Heart left ventricle (tissue), 13 donors: ENCODE measurements around the gene SPAG4.

Experiments
- CTCF ChIP-seq, 12 donors: fragments of 200-600 bp; sonication (generic) in 4 of 12; IDR thresholded peaks; one replicate each; pipeline versions ENCODE4 v1.5.0 to v1.8.0; 2018 to 2022; ENCODE audit warnings: antibody characterized with exemption in 12 of 12, mild to moderate bottlenecking in 5 of 12
- POLR2A ChIP-seq, 2 donors: fragments of 450-650 bp; IDR thresholded peaks; one replicate each; pipeline ENCODE4 v1.6.1; 2017; ENCODE audit warnings: antibody characterized with exemption in 2 of 2, mild to moderate bottlenecking in 2 of 2, moderate library complexity in 2 of 2
- donor health status: ischemic (EF 13 %, LVEDD 7.1; RV severe dilation, severe dysfunction).
- donor health status: DM: no; HTN: yes; CAD: no.
- donor health status: DM: no; HTN: no; CAD: no.
- donor health status: ischemic (EF 25% LVEDD 6.9; RV normal size, moderate dysfunction).
- donor health status: ischemic (EF 25% LVEDD 5.7; RV mildly dilated, moderate dysfunction).
- donor health status: ischemic (EF 35%, LVEDD 5.7; RV mildly dilated, moderate dysfunction).
- donor health status: nonischemic (EF 11% LVEDD 7.7; RV severe dilation, severe dysfunction).
- donor health status: DM: yes; HTN: yes; CAD: no.
- donor health status: PGD.
- donor health status: ischemic (EF 29% LVEDD 5.4; RV normal size, mild dysfunction).
- donor health status: nonischemic (EF 23%, LVEDD 6.1; RV moderate dilation, normal function).

- TF ChIP-seq POLR2A (IDR thresholded peaks at IDR 0.05) (no peak), CTCF (IDR thresholded peaks at IDR 0.05) (no peak)
Measured at GRCh38 chr20:35572838-35573237, 42.8 kb upstream of the SPAG4 start.
